ENCODE measurements around the gene EPB41L4B.

EPB41L4B gene

DNA sequence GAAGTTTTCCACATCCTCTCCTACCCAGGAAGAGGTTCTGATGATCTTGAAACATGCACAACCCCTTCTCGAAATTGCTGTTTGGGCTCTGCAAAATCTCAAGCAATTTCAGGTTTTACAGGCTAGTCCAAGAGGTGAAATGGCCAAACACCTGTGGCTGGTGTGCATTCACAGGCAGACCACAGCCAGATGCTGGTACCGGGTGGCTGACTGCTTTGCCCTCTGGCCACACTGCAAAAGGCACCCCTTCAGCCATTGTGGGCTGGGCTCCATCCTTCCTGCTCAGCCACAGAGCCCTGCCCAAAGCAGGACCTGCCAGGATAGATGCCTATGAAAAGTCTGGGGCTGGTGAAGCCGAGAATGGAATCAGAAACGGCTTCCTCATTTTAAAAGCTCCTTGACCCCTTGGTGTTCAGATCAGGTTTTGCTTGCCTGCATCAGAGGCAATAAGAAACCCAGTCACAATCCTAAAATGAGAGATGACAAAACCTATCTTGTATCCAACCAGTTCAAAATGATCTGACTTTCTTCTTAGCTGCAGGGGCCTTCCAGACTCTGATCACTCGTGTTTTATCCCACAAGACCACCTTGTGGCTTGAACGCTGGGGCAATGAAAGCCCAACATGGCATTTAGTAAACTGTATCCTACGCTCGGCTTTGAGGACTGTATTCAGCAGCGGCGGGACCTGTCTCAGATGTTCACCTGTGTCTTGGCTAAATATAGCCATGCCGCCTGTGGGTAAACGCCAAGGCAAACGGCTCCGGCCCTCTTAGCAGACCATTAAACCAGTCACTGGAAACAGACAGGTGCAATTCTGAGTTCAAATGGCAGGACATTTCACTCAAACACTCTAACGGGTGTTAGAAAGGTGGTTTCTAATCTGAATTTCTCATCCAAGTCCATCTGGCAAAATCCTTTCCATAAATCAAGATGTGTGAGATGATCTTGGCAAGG is 49.6 kb downstream of the EPB41L4B start:
- in situ Hi-C loops (cut with MboI; ENCODE audit: low sequenced_read_pairs): no loop called here

DNA sequence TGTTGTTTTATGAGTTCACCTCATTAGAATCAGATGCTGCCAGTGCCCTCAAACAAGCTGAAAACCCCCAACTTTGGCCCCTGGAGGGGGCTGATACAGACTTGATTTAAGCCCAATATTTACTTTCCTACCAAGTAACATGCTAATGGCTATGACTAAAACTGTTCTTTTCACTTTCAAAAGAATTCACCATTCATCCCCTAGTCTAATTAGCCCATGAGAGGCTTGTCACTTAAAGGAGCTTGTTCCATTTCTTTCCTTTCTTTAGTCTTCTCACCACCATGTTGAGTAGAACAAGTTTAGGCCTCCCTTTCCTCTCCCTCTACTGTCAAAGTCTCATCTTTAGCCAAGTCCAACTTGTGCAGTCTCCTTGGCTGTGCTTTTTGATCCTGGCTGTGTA is 50.4 kb downstream of the EPB41L4B start:
- in situ Hi-C loops (cut with MboI; ENCODE audit: low sequenced_read_pairs): no loop called here

DNA sequence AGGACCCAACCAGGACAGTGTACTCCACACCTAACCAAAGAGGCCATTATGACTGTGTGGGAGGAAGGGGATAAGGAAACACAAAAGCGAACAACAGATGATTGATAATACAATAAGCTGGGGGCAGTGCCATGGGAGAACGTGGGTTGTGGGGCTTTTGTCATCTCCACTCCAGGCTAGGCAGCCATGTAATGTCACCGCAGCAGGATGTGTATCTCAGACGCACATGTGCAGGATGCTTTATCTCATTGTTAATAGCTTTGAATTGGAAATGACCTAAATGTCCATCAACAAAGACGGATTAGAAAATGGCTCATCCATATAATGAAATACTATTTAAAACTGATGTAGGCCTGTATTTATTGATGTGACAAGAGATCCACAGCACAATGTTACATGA is 51.0 kb downstream of the EPB41L4B start:
- in situ Hi-C loops (cut with MboI; ENCODE audit: low sequenced_read_pairs): no loop called here

DNA sequence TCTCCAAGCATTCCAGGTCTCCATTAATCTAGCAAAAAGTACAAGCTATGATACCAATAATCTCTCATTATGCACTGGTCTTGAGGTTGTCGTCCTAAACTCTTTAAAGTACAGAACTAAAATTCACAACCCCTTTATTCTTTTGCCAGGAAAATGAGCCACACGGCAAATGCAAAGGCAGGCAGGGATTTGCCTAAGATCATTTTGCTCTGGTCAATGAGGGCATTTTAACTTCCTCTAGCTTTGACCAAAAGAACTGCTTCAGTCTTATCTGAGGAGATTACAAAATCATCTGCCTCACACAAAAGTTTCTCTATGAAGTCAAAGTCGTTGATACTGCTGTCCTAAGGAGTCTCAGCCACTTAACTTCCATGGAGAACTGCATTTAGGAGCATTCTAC is 51.8 kb downstream of the EPB41L4B start:
- in situ Hi-C loops (cut with MboI; ENCODE audit: low sequenced_read_pairs): no loop called here

DNA sequence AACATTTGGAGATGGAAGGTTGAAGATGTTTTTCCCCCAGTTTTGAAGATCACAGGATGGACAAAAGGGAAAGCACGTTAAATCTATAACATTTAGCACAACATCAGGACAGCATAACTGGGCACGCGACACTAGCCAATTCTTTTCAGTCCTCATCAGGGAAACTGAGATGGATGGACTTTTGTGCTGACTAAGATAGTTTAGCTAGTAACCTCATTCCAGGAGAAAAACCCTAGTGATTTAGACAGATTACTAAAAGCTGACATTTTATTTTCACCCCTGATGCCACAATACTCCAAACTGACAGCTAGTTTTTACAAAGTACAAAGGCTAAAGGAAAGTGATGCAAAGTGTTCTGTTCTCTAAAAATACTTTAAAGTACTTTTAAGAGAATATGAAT is 53.3 kb downstream of the EPB41L4B start:
- in situ Hi-C loops (cut with MboI; ENCODE audit: low sequenced_read_pairs): no loop called here

DNA sequence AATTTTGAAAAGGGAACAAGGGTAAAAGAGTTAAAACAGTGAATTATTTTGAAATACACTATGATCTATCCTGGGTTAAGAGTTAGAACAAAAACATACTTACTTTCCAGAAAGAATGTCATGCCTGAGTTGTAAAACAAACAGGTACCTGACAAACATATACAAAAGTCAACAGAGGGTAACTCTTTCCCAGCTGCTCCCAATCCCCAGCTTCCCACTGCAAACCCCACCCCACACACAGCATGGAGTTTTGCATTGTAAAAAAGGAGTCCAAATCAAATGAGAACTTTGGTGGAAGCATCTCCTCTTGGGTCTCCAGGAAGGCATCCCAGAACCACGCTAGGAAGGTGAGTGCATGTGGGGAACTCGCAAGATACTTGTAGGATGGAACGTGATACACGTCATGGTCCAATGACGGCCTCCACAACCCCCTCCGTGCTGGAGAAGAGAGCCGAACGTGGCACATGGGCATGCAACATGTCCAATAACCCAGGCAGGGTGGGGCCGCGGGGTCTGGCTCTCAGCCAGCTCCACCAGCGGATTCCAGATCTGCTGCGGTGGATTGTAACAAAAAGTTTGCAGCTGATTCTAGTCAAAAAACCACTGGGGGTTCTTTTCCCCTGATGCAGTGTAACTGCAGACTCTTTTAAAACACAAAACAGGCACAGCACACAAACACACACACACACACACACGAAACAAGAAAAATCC is 55.8 kb downstream of the EPB41L4B start:
- in situ Hi-C loops (cut with MboI; ENCODE audit: low sequenced_read_pairs): no loop called here

DNA sequence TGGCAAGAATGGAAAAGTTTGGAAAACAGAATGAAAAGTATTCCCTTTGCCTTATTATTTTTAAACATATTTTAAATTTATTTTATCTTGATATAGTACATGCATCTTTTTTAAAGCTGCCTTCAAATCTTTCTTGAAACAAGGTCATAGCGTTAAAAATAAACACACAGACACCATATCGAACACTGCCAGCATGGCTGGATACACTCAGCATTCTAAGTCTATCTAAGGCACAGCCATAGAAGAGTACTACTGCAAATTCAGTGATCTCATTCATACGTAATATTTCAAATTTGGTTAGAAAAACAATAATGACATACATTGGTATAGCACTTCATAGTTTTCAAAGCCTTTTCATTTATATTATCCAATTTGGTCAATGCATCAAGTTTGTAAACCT is 57.5 kb downstream of the EPB41L4B start:
- in situ Hi-C loops (cut with MboI; ENCODE audit: low sequenced_read_pairs): no loop called here

DNA sequence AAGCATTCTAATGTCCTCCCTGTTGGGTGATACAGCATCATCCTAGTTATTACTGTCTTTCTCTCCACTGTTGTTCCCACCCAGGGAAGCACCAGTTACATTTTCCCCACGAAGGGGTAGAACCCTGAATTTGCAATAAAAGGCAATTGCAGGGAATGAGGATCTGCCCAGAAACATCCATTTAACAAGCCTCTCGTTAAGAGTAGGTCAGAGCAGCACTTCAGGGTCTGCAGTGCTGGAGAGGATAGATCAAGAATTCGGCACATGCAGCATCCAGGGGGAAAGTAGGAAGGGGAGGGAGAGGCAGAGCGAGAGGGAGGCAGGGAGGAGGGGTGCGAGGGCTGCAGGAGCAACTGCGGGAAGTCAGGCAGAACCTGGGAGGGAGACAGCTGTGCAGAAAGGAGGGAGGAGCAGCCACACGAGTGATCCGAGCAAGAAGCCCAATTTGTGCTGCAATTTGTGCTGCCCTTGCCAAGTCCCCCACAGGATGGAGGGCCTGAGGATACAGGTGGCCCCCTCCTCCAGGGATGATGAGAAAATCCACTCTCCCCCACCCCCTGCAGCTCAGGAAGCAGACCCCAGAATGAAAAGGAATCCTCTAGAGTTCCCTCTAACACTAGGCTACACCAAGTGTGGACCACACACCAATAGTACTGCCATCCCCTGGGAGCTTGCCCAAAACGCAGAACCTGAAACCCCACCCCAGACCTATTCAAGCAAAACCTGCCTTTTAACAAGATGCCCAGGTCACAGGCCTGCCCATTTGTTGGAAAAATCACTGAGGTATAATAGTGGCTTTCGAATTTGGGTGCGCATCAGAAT is 62.2 kb downstream of the EPB41L4B start:
- in situ Hi-C loops (cut with MboI; ENCODE audit: low sequenced_read_pairs): no loop called here

DNA sequence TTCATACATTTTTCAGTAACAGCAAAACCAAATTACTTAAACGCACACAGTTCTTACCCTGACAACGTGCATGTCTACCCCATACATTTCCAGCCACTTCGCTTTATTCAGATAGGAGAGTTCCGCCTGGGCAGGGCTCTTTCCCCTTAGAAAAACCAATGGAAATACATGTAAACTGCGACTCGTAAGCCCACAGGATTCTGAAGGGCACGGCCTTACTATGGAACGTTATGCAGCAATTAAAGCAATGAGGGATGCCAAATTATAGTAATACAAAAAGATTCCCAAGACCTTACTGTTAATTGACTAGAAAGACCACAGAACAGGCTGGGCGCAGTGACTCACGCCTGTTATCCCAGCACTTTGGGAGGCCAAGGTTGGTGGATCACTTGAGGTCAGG is 64.5 kb downstream of the EPB41L4B start:
- in situ Hi-C loops (cut with MboI; ENCODE audit: low sequenced_read_pairs): no loop called here

DNA sequence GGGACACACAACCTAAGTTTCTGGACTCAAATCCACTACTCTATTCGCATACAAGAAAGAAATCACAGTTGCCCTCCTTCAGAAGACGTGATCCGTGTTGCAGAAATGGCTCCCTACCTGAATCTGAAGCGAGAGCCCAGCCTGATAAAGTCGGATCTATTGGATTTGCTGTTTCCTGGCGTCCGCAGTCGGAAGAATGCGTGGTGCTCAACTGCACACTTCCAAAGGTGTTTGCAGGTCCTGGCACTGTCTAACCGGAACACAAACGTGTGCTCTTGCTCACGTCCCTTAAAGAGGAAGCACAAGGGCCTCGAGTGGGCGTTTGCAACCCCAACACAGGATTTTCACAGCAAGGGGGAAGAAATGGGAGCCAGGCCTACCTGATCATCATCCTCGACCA is 65.5 kb downstream of the EPB41L4B start:
- in situ Hi-C loops (cut with MboI; ENCODE audit: low sequenced_read_pairs): no loop called here

DNA sequence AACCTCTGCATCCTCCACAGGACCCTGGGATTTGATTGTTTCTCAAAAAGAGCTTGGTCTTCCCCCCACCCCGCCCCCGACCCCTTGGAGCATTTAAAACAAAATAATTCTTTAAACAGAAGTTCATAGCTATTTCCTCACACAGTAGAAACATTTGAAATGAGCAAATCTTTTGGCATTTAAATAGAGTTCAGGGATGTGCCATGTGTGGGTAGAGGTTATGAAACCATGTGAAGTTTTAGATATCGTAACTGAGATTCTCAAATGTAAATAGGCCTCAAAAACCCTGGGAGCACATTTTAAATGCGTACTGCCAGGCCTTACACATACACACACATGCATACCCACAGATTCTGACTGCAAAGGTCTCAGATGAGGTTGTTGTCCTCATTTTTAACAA is 66.5 kb downstream of the EPB41L4B start:
- in situ Hi-C loops (cut with MboI; ENCODE audit: low sequenced_read_pairs): no loop called here

DNA sequence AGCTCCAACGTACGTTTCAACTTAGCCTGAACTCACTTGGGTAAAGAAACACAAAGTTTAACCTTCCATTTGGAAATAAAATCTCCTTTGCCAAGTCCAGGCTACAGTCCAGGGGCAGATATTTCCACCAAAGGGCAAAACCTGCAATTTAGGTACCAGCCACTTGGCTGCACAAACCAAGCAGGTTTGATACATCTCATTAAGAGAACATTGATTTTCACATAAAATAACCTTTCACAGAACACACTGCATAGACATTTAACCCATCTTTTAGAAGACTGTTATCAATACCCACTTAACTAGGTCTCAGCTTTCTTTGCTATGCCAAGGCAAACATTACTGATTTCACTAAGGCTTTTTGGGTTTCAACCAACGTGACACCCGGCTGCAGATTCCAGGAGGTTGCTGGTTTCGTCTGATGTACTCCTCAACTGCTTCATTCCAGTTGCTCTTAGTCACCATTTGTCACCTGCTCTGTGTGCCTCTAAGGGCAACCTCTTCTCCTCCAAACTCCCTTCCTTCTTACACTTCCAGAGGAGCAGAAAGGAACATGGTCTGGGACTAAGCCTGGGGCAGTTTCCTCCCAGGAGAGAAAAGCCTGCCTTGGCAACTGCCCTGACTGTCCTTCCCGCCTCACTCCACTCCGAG is 67.1 kb downstream of the EPB41L4B start:
- in situ Hi-C loops (cut with MboI; ENCODE audit: low sequenced_read_pairs): no loop called here

DNA sequence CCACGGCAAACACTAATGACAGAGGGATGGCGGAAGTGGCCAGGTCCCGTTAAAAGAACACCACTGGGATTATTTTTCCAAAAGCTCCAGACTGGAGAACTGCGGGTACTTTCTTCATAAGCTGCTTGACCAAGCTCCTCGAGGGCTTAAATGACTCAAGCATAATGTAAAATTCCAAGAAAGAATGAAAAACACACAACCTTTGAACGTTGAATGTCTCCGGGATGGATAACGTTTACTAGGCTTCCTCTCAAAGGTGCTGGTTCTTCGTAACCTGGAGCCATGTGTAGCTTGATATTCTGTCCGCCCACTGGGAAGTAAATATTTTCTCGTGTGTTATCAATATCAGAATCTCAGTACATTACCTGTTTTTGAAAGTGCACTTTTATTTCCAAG is 67.6 kb downstream of the EPB41L4B start:
- in situ Hi-C loops (cut with MboI; ENCODE audit: low sequenced_read_pairs): no loop called here

DNA sequence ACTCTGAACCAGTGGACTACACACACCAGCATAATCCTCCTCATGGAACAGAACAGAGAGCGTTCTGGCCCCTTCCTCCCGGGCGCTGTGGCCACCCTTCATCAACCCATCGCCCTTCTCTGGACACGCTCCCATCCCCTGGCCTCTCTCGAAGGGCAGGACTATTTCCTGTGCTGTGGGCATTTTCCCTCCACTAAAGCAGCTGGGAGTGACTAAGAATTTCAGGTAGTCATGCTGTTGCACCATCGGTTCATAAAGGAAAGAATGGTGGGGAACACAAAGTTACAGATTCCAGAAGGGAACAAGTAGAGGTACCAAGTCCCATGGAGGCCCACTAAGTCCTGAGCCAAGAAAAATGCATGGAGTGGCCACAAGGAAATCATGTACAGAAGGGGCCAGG is 68.6 kb downstream of the EPB41L4B start:
- in situ Hi-C loops (cut with MboI; ENCODE audit: low sequenced_read_pairs): no loop called here

DNA sequence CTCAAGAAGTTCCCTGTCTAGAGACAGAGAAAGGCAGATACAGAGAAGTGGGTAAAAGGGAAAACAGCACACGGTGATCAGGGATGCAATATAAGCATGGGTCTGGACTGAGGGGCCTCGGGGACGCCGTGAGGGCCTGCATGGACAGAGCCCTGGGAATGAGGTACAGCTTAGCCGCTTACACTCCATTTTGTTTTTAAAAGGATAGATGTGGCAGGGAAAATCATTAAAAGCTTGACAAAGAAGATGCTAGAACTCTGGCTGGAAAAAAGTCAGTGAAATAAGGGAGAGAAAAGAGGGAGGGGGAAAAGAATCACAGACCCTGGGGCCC is 69.1 kb downstream of the EPB41L4B start:
- in situ Hi-C loops (cut with MboI; ENCODE audit: low sequenced_read_pairs): no loop called here

DNA sequence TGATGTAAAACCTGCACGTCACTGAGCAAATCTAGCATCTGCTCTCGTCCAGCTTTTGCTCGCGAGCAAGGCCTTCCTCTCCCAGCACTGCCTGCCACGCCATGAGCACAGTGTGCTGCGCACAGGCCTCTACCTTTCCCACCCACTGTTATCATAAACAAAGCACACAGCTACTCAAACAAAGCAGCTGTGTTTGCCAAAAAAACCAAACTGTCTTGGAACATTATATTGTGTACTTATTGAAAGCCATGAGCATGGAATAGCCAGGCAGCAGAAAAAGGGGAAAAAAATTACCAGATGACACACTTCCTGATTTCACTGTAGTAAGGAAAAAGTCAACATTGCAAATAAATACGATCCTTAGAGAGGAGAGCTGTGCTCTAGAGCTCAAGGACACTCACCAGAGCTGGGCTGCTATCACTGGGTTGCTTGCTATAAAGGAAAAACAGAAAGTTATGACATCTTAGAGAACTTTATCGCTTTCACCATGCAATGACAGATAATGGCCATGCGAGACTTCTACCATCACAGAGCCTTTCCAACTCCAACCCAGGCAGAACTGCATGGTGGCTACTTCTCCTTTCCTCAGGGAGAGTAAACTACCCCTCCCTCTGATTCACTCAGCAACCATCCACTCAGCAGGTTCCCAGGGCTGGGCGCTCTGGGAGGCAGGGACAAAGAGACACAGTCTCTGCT is 69.6 kb downstream of the EPB41L4B start:
- in situ Hi-C loops (cut with MboI; ENCODE audit: low sequenced_read_pairs): no loop called here

DNA sequence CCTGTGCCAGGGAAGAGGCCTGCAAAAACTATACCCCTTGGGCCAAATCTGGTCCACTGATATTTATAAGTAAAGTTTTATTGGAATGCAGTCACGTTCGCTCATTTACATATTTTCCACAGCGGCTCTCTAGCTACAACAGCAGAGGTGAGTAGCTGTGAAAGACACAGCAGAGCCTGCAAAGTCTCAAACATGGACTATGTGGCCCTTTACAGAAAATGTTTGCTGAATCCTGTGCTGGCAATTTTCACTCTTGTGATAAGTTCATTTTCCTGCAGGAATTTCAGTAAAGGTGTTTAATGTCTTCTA is 70.1 kb downstream of the EPB41L4B start:
- in situ Hi-C loops (cut with MboI; ENCODE audit: low sequenced_read_pairs): no loop called here

DNA sequence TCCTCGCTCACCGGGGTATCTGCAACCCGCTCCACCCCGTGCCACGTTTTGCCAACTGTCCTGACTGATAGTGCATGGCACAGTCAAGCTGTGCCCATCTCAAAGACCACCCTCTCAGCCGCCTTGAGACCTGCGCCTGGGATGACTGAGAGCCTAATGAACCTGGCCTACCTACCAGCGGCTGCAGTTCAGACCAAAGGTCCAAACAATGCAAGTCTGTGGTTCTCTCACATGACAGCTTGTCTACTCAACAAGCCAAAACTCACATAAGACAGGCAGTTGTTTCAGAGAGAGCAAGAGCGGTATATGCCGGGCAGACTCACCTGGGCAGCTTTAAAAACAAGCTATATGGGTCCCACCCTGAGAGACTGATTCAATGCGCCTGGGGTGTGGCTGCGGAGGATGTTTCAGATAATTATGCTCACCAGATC is 70.5 kb downstream of the EPB41L4B start:
- in situ Hi-C loops (cut with MboI; ENCODE audit: low sequenced_read_pairs): no loop called here

DNA sequence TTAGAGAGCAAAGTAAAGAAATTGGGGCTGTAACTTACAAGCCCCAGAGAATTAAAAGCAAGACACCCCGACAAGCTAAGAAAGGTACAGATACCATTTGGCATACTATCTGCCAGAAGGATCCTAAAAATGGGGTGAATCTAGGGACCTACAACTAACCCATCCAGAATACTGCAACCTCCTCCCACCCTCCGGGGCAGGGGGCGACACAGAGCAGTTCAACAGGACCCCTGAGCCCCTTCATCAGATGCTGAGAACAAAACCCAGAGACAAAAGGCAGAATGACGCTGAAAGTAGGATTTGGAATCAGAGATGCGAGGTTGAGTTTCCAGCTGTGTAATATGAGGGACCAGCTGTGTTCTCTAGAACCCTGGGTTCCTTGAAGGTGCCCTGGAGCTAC is 71.2 kb downstream of the EPB41L4B start:
- in situ Hi-C loops (cut with MboI; ENCODE audit: low sequenced_read_pairs): no loop called here

DNA sequence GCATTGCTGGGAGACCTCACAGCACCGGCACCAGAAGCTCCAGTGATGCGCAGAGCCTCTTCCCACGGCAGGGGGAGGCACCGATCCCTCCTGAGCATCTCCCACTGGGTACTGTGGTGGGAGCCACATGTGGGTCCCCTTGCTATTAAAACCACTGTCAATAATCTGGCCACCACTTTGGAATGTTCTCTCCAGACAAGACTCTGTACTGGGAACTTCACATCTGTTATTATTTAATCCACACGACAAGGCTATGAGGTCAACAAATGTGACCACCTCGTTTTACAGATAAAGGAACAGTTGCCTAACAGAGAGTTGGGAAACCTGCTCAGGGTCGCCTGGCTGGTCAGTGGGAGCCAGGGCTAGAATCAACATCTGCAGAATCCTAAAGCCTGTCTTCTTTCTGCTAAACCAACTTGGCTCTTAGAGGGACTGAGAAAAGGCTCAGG is 72.7 kb downstream of the EPB41L4B start:
- in situ Hi-C loops (cut with MboI; ENCODE audit: low sequenced_read_pairs): no loop called here

DNA sequence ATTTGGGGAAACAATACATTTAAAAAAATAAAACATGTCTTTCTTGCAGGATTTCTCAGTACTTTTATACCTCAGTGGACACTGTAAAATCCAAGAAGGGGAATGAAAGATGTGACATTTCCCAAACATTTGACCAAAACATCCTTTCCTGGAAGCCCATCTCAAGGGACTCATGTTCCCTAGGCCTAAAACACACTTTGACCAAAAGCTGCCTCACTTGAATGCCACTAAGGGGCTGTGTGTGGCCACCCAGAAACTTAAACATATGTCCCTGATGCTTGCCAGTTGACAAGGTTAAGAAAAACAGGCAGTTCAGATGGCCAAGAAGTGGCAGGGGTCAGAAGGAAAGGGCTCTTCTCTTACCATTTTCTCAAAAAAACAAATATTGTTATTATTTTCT is 73.6 kb downstream of the EPB41L4B start:
- in situ Hi-C loops (cut with MboI; ENCODE audit: low sequenced_read_pairs): no loop called here

Measured in hTERT RPE-1 (cell line).